GM10847 (cell line): Measurements from ENCODE around the gene PF4V1.

Source experiments
- POLR2A ChIP-seq: IDR thresholded peaks from 2 replicates; pipeline ENCODE4 v1.6.1; 2011; ENCODE audit not compliant: insufficient read length; ENCODE audit errors: extremely low read depth

Gene PF4V1, protein sequence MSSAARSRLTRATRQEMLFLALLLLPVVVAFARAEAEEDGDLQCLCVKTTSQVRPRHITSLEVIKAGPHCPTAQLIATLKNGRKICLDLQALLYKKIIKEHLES

DNA sequence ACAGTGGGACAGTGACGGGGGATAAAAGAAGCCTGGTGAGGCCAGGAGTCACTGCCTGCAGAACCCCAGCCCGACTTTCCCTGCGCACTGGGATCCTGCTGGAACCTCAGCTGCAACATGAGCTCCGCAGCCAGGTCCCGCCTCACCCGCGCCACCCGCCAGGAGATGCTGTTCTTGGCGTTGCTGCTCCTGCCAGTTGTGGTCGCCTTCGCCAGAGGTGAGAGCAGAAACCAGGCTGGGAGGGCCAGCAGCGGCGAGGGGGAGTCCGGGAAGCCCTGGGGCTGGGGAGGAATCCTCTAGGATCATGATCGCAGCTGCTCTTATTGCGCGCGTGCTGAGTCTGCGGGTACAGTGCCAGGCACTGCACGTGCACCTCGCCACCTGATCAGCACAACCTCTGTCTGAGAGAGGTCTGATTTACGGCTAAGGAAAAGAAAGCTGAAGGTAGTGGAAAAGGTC, at the start of gene PF4V1:
Gene PF4V1 (plus strand): TSS at position 51 of the 459 bp plus-strand sequence. CDS start 67 bp downstream, at position 118.
- no peak for TF ChIP-seq POLR2A

DNA sequence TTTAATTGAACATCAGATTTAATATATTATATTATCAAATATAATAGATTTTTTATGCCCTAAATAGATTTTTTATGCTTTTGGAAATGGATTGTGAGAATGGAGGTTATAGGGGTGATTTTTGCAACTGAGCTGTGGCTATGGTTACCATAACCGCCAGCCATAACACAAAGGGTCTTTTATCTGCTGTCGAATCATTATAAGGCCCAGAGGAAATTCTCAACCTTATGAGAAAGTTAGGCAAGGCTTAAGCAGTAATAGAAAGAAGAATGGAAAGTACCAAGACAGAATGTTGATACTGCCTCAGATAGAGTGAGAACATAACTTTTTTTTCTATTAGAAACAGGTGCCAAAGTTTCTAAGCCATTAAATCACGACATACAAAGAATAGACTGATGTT, 42.9 kb upstream of the PF4V1 start:
- no peak for TF ChIP-seq POLR2A

DNA sequence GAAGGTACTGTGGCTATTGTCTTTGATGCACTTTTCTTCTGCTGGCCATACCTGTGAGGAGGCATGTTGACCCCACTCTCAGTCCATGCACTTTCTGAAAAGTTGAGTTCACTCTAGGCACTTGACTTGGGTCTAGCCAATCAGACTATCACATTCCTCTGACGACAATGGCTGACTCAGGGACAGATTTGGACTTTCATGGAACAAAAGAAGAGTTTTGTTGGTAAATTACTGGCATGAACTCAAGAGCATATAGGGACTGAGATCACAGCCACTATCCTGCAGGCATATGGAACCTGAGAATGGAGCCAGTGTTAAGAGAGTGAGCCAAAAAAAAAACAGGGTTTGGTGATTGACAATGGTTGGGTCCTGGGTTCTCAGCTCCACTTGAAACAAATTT, 41.3 kb upstream of the PF4V1 start:
- no peak for TF ChIP-seq POLR2A

DNA sequence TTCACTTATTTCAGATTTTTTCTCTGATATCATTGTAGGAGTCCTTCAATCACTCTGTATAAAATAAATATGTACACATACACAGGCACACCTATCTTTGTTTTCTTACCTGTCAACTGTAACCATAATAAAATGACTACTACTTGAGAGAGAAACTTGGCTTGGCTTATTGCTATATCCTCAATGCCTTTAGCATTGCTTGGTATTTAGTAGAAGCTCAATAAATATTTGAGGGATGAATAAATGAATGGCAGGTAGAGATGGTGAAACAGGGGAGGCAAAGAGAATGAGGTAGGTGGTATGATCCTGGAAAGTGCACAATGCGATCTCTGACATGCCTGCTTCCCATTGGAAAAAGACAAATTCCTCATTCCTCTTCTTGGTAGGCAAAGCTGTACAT, 38.4 kb upstream of the PF4V1 start:
- no peak for TF ChIP-seq POLR2A

DNA sequence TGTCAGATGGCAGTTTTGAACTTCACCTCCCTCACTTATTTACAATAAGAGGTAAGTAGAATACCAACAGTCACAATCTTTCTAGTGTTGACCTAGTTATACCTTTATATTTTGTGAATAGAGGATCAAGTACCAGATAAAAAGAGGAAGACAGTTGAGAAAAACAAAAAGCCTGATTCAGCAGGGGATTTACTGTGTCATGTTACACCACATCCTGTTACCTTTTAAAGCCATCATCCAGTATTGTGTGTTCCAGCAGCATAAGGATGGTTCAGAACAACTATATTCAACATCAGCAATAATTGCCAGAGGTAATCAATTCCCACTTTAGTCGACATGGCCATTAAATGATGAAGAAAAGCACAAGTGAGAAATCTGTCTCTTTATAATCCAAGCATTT, 38.0 kb upstream of the PF4V1 start:
- no peak for TF ChIP-seq POLR2A

DNA sequence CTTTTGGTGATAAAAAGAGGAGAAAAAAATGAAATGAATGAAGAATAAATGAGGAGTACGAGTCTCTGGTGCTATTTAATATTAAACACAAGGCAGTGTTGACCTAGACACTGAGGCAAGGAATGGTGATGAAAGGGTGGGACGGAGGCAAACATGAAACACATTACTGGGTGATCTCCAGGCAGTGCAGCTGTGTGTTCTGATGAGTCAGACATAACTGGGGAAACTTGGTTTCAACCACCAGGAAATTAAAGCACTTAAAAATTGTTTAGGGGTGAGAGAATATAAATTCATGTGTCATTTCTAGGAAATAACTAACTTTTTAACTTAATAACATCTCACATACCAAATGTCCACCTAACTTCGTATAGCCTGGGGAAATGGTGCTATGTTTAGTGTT, 36.3 kb upstream of the PF4V1 start:
- TF ChIP-seq POLR2A, result no peak

DNA sequence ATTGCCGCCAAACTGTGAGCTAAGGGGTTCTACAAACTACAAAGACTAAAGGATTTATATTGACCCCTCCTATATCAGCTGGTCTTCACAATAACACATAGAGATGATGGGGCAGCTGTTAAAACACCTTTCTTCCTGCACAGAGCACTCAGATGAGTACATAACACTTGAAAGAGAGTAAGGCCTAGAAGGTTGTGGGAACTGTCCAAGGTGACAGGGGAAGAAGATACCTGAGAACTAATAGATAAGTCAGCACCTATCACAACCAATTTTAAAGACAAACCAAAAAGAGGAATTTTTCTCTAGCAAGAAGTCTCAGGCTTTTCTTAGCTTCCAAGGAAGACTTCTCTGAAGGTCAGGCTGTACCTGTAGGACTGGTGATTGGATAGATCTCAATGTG, 35.8 kb upstream of the PF4V1 start:
- no peak for TF ChIP-seq POLR2A

DNA sequence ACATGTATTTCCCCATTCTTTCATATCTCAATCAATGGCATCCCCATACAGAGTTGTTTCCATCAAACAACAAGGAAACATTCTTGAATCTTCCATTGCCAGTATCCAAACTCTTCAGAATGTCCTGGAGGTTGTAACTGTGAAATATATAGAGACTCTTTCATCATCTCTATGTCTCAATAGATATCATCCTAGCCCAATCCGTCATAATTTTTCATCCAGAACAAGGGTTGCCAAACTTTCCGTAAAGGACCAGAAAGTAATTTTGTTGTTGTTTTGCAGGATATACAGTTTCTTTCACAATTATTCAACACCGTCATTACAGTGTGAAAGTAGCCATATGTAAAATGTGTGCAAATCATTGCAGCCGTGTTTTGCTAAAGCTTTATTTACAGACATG, 31.8 kb upstream of the PF4V1 start:
- TF ChIP-seq POLR2A, result no peak

DNA sequence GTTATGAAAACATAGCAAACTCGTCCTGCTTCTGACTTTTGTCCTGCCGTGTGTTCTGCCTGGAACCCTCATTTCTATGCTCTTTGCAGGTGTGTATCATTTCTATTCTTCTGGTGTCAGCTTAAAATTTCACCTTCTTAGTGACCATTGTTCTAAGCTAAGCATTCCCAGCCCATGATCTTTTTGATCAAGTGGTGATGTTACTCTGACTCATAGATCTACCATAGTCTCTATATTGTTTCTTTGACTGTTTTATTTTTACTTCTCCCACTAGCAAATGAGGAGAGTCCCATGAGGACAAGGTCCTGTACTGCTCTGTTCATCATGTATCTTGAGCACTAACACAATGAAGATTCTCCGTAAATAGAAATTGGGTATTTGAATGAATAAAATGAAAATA, 30.7 kb upstream of the PF4V1 start:
- TF ChIP-seq POLR2A, result no peak

DNA sequence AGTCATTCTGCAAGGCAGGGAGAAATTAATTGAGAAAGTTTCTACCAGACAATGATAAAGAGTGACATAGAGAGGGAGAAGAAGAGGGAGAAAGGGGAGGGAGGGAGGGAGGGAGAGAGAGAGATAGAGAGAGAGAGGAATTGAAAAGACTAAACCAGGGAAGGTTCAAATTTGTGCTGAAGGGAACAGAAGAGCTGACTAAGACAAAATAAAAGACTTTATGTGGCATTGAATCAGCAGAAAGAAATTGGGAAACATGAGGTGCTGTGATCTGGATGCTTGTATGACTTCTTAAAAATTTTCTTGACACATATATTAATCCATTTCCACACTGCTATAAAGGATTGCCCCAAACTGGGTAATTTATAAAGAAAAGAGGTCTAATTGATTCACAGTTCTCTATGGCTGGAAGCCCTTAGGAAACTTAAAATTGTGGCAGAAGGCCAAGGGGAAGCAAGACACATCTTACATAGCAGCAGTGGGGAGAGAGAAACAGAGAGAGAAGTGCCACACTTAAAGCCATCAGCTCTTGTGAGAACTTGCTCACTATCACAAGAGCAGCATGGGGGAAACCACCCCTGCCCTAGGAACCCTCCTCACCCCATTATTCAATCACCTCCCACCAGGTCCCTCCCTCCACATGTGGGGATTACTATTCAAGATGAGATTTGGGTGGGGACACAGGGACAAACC, 30.1 kb upstream of the PF4V1 start:
- TF ChIP-seq POLR2A, result no peak

DNA sequence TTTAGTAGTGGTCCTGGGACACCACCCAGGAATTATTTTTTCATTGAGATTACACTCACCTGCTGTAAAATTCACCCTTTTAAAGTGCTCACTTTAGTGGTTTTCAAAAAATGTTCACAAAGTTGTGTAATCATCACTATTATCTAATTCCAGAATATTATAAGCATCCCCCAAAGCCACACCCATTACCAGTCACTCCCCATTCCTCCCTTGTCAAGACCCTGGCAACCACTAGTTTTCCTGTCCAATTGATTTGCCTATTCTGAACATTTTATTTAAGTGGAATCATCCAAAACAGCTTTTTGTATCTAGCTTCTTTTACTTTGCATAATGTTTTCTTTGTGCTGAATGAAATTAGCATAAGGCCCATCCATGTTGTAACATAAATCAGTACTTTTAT, 29.3 kb upstream of the PF4V1 start:
- TF ChIP-seq POLR2A, result no peak

DNA sequence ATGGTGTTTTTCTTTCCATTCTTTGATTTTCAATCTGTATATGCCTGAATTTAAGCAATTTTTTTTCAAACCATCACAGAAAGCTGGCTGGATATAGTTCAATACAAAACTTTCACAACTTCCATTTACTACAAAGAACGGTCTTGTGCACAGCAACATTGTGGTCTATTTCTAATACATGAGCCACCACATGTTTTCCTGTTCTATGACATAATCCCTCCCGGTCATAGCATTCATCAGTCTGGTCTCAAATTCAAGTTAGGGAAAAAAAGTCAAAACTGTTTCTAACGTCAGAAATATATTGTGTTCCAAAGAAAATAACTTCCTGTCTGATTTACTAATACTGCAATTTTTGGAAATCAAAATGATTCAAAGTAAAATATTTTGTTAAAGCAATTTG, 24.1 kb upstream of the PF4V1 start:
- TF ChIP-seq POLR2A, result no peak

DNA sequence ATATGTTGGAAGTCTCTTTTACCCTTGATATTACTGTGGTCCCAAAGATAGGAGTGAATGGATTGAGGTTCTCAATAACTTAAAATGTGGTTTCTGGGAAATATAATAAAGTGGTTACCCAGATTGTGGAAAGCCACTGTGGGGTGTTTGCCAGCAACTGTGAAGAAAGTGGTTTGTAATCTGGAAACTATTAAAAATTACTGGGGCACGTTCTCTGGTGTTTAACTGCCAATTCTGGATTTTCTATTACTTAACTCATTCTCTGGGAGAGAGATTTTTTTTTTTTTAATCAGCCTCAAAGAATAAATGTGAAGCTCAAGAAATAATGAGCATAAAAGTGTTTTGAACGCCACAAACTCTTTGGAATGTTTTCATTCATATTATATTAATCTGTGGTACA, 21.5 kb upstream of the PF4V1 start:
- no peak for TF ChIP-seq POLR2A

DNA sequence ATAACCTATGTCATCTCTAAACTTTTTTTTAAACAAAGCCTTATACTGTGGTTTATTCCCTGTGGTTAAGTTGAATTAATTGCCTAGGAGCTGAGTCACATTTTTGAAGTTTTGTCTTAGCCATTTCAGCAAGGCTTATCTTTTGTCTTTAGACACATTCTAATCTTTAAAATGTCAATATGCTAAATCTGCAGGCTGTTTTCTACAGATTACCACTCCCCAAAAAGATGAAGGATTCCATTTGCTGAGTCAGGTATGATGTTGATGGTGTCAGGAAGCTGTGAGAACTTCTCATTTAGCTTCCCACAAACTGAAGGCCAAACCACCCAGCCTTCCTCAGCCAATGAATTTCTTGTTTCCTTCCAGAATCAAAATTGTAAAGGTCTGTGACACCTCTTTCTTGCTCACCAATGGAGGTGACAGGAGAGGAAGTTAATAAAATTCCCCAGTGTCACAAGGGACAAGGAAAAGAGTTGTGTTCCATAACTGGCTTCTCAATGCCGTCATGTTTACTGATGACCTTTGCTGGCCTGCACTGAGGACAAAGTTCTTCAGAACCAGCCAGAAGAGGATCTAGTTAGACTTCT, 20.4 kb upstream of the PF4V1 start:
- no peak for TF ChIP-seq POLR2A

DNA sequence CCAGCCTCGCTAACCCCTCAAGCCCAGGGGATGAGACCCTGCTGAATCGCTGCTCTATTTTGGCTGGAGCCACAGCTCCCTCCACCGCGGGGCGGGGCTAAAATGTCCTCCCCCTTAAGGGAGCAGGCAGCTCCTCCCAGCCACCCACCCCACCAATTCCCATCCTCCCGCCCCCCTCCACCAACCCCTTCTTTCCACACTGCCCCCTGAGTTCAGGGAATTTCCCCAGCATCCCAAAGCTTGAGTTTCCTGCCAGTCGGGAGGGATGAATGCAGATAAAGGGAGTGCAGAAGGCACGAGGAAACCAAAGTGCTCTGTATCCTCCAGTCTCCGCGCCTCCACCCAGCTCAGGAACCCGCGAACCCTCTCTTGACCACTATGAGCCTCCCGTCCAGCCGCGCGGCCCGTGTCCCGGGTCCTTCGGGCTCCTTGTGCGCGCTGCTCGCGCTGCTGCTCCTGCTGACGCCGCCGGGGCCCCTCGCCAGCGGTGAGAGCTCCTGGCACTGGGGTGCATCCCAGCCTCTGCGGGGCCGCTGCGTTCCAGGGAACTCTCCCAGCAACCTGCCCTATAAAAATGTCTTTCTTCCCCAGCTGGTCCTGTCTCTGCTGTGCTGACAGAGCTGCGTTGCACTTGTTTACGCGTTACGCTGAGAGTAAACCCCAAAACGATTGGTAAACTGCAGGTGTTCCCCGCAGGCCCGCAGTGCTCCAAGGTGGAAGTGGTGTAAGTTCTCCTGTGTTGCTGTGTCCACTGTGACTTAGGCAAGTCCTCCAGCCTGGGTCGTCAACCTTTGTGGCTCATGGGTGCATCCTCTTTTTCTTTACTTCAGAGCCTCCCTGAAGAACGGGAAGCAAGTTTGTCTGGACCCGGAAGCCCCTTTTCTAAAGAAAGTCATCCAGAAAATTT, 16.5 kb upstream of the PF4V1 start, which contains the start of gene CXCL6:
Gene CXCL6 (plus strand): TSS at position 306 of the 907 bp plus-strand sequence. CDS start 73 bp downstream, at position 379.
- TF ChIP-seq POLR2A, result no peak

DNA sequence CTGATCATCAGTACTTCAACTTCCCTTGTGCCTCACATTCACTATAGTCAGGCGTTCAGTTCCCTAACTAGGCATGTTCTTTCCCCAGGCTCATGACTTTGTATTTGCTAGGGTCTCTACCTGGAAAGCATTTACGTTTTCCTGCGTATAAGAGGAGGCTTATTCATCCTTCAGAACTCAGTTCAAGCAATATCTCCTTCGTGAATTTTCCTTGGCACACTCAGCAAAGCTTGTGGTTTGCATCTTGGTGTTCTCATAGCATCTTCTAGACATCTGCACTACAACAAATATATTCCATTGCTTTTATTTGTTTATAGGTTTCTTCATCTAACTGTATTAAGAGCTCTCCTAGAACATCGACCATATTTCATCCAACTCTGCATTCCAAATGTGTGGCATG, 14.0 kb upstream of the PF4V1 start:
- no peak for TF ChIP-seq POLR2A
